Measurements from ENCODE around the gene SCAMP5.

SCAMP5 gene

DNA sequence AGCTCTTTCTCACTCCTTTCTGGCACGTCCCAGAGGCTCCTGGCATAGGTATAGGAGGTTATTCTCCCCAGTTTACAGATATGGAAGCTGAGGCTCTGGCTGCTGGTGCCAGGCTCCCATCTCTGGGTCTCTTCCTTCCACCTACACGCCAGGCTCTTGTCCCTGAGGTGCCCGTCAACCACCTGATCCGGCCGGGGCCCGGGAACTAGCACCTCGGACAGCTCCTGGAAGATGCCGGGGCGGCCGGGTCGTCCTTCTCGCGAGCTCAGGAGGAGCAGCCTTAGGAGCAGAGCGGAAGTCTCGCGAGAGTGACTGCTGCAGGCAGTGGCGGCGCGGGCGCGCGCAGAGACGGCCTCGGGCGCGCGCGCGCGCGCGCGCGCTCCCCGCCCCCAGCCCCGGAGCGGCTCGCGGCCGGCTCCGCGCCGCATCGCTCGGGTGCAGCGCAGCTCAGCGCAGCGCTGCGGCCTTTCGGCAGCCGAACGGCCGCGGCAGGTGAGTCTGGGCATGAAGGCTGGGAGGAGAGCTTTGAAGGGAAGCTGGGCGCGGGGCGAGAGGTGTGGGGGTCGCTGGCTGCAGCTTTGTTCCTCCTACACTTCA, at the start of gene SCAMP5:
TSS of gene SCAMP5 (plus strand) at position 382 of the 597 bp plus-strand sequence. CDS start 16,277 bp downstream, outside the sequence.
- in situ Hi-C loops (cut with HindIII; ENCODE audit: low pct_ligation_motif_present, low pct_unique_long_range_greater_than_20kb, low sequenced_read_pairs) = no loop called here
- DNase-seq = peak; percentile 91

DNA sequence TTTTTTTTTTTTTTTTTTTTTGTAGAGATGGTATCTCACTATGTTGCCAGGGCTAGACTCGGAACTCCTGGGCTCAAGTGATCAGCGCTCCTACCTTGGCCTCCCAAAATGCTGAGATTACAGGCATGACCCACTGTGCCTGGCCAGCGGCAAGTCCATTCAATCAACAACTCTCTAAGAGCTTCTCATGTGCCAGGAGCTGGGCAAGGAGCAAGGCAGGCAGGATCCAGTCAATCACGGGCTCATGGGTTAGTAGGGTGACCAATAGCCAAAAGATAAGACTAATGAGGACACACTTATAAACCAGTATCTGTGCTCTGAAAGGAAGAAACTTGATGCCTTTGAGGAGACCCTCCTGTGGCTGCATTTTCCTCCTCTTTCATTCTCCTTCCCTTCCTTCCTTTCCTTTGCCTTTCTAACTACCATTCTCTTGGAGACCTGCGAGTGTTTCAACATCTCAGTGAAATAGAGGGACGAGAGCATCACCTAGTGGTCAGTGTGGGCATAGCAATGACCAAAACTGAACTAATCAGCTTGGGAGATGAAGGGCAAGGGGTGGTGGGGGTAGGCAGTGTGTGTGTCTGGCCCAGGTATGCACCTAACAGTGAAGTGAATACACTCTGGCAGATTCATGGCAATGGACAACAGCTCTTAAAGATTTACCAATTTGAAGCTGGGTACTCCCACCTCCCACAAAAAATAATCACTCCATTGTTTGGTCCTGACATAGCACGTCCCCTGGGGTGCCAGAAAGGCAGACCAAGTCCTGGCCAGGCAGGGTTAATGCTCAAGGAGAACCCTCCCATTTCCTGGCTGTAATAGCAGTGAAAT, 45.1 kb upstream of the SCAMP5 start:
- in situ Hi-C loops (cut with HindIII; ENCODE audit: low pct_ligation_motif_present, low pct_unique_long_range_greater_than_20kb, low sequenced_read_pairs) = no loop called here
- peak; percentile 73 for DNase-seq

- no peak for DNase-seq
- in situ Hi-C loops (cut with HindIII; ENCODE audit: low pct_ligation_motif_present, low pct_unique_long_range_greater_than_20kb, low sequenced_read_pairs) = no loop called here
Observed at GRCh38 chr15:74951006-74951405, 44.4 kb upstream of the SCAMP5 start.

GRCh38 chr15:74954515-74954914, 40.8 kb upstream of the SCAMP5 start:
- in situ Hi-C loops (cut with HindIII; ENCODE audit: low pct_ligation_motif_present, low pct_unique_long_range_greater_than_20kb, low sequenced_read_pairs) = no loop called here
- DNase-seq = no peak

DNA sequence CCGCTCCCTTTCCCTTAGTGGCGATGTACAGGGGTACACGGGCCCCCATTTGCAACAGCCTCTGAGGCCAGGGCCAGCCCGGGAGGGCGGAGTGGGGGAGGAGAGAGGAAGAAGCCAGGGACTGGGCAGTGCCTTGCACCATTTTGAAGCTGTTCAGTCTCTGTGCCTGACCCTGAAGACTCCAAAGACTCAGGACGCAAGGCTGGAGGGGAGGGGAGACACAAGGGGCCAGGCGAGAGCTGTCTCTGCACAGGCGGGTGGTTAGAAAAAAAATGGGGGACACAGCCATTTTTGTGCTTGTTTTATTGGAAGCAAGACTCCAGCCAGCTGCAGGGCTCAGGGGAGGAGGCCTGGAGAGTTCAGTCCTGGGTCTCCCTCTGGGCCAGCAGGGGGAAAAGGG, 40.3 kb upstream of the SCAMP5 start:
- in situ Hi-C loops (cut with HindIII; ENCODE audit: low pct_ligation_motif_present, low pct_unique_long_range_greater_than_20kb, low sequenced_read_pairs) = no loop called here
- DNase-seq = no peak

GRCh38 chr15:74955796-74956647, 39.3 kb upstream of the SCAMP5 start:
- DNase-seq = no peak
- in situ Hi-C loops (cut with HindIII; ENCODE audit: low pct_ligation_motif_present, low pct_unique_long_range_greater_than_20kb, low sequenced_read_pairs) = no loop called here

DNA sequence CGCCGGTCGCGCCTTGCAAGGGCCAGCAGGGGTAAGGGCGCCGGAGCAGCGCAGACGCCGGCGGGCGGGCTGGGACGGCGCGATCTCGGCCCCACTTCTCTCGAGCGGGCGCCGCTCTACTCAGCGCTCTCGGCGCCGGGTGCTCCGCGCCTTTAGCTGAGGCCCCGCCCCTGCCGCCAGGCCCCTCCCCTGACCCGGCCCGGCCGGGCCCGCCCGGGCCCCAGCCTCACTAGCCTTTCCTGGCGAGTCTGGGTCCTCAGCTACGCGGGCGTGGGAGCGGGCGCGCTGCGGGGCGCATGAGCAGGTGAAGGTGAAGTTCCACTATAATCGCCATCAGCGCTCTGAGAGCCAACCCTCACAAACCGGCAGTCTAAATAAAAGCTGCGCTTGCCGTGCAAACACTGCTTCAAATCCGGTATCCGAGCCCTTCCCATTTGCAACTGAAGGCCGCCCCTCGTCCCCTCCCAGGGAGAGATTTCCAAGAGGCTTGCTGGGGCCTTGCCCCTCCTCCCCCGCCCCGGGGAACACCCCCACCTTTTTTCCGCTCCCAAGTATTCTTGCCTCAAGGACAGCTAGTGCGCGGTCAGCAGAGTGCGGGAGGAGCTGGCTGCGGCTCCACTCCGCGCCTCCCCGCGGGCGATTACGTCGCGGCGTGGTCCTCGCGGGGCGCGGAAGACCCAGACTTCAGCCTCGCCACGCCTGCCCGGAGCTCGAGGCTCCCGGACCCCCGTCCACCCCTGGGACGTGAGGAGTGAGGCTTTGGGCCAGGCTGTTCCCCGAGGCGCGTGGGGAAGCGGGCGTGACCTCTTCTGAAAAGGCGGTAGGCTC, 38.5 kb upstream of the SCAMP5 start, which contains the start of gene RPP25:
TSS of gene RPP25 (minus strand) at position 125 of the 828 bp plus-strand sequence. CDS start 189 bp downstream, outside the sequence.
- in situ Hi-C loops (cut with HindIII; ENCODE audit: low pct_ligation_motif_present, low pct_unique_long_range_greater_than_20kb, low sequenced_read_pairs) = no loop called here
- DNase-seq = peak; percentile 88

- in situ Hi-C loops (cut with HindIII; ENCODE audit: low pct_ligation_motif_present, low pct_unique_long_range_greater_than_20kb, low sequenced_read_pairs) = no loop called here
- DNase-seq = peak; percentile 60
Observed at GRCh38 chr15:74957476-74958035, 37.8 kb upstream of the SCAMP5 start.

GRCh38 chr15:74958320-74958907, 36.9 kb upstream of the SCAMP5 start:
- in situ Hi-C loops (cut with HindIII; ENCODE audit: low pct_ligation_motif_present, low pct_unique_long_range_greater_than_20kb, low sequenced_read_pairs) = no loop called here
- no peak for DNase-seq

DNA sequence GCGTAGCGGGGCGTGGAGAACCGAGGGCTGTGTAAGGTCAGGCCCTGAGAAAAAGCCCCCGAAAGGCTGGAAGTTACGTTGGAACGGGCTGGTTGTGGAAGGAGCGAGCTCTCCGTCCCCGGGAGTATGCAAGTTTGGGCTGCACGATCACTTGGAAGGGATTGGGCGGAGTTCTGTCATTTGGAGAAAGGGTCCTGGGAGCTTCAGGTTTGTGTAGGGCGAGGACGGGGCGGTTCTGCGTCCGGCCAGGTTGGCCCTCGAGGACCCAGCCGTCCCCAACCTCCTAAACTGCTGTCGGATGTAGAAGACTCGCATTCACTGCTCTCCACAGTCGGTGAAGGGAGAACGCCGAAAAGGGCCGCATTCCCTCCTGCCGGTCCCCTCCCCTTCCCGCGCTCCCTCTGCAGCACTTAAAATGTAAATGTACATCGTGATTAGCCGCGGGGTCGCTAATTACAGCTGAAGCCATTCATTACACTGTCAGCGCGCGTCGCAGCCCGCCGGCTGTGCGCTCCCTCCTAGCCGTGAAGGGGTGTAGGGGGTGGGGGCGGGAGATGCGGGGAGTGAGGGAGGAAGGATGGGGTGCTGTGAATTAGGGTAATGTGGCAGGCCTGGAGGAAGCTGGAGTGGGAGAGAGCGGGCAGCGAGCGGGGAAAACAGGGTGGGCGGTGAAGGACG, 36.3 kb upstream of the SCAMP5 start:
- no peak for DNase-seq
- in situ Hi-C loops (cut with HindIII; ENCODE audit: low pct_ligation_motif_present, low pct_unique_long_range_greater_than_20kb, low sequenced_read_pairs) = no loop called here

- DNase-seq = no peak
- in situ Hi-C loops (cut with HindIII; ENCODE audit: low pct_ligation_motif_present, low pct_unique_long_range_greater_than_20kb, low sequenced_read_pairs) = no loop called here
Observed at GRCh38 chr15:74959586-74959939, 35.8 kb upstream of the SCAMP5 start.

DNA sequence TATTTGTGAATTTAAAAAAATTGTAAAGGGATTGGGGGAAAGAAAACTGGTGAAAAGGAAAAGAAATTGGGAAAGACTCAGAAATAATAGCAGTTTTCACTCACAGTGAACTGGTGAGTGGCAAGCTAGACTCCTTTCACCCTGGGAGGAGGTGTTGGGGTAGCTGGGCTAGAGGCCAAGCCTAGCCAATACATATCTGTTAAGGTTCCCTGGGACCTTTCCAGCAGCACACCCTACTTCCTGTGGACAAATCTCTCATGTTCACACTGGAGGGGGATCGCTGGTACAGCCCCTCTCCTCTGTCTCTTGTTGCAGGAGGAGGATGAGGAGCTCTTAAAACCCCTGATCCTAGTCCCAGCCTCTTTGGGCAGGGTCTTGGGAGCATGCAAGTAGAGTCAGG, 35.1 kb upstream of the SCAMP5 start:
- in situ Hi-C loops (cut with HindIII; ENCODE audit: low pct_ligation_motif_present, low pct_unique_long_range_greater_than_20kb, low sequenced_read_pairs) = no loop called here

GRCh38 chr15:74960995-74961588, 34.3 kb upstream of the SCAMP5 start:
- in situ Hi-C loops (cut with HindIII; ENCODE audit: low pct_ligation_motif_present, low pct_unique_long_range_greater_than_20kb, low sequenced_read_pairs) = no loop called here
- no peak for DNase-seq

More for the DNA sequence above, 35.1 kb upstream of the SCAMP5 start:
- DNase-seq = no peak

- in situ Hi-C loops (cut with HindIII; ENCODE audit: low pct_ligation_motif_present, low pct_unique_long_range_greater_than_20kb, low sequenced_read_pairs) = no loop called here
- no peak for DNase-seq
Observed at GRCh38 chr15:74961616-74962015, 33.7 kb upstream of the SCAMP5 start.

- no peak for DNase-seq
- in situ Hi-C loops (cut with HindIII; ENCODE audit: low pct_ligation_motif_present, low pct_unique_long_range_greater_than_20kb, low sequenced_read_pairs) = no loop called here
Observed at GRCh38 chr15:74962219-74962618, 33.1 kb upstream of the SCAMP5 start.

GRCh38 chr15:74962671-74963070, 32.7 kb upstream of the SCAMP5 start:
- in situ Hi-C loops (cut with HindIII; ENCODE audit: low pct_ligation_motif_present, low pct_unique_long_range_greater_than_20kb, low sequenced_read_pairs) = no loop called here
- no peak for DNase-seq

DNA sequence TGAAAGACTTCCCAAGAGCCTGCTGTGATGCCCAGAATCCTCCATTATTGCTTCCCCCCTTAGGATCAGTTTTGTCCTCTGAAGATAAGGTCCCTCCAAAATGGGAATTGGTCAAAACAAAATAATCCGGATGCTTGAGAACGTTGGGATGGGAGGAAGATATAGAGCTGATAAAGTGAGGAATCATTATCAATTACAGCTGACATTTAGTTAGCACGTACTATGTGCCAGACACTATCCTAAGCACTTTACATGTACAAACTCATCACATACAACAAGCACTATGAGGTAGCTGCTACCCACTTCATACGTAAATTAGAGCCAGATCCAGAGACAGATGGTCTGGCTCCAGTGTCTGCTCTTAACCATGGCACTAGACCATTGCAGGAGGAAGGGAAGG, 32.1 kb upstream of the SCAMP5 start:
- DNase-seq = no peak
- in situ Hi-C loops (cut with HindIII; ENCODE audit: low pct_ligation_motif_present, low pct_unique_long_range_greater_than_20kb, low sequenced_read_pairs) = no loop called here
